Measurements from ENCODE around the gene P2RY12.

The P2RY12 gene

DNA sequence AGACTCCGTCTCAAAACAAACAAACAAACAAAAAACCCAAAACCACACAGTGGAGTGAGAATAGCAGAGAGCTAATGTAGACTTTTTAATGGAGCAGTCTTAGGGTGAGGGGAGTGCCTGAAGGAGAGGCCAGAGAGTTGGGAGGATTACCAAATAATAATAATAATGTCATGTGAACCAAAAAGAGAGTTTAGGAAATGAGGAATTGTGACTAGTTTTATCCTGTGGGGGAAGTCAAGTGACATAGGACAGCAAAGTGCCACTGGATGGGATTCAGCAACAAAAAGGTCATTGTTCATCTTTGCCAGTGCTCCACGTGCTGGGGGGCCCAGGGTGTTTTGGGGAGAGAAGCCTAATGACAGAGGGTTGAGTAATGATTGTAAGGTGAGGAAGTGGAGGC, 80.8 kb downstream of the P2RY12 start:
- Histone ChIP-seq H2AFZ (ENCODE audit: low read depth) (no peak overlapping the region), H4K20me1 (ENCODE audit: insufficient read depth) (no peaks in the 10 kb centered on the region), H3K79me2 (ENCODE audit: insufficient read depth, low read depth) (no peaks in the 10 kb centered on the region), H3K27me3 (ENCODE audit: insufficient read depth, low read depth) (no peaks in the 10 kb centered on the region), H3K4me1 (ENCODE audit: low read depth, poor library complexity, severe bottlenecking) (peaks cover 31% of the 10 kb centered on the region), H3K36me3 (ENCODE audit: insufficient read depth) (no peaks in the 10 kb centered on the region), H3K4me3 (IDR thresholded peaks at IDR 0.05; ENCODE audit: insufficient read depth, low read depth, low read length) (no peak overlapping the region), H3K4me2 (no peak overlapping the region), H3K27ac (no peak overlapping the region), H3K9ac (no peak overlapping the region)
- TF ChIP-seq, protein P1, sequence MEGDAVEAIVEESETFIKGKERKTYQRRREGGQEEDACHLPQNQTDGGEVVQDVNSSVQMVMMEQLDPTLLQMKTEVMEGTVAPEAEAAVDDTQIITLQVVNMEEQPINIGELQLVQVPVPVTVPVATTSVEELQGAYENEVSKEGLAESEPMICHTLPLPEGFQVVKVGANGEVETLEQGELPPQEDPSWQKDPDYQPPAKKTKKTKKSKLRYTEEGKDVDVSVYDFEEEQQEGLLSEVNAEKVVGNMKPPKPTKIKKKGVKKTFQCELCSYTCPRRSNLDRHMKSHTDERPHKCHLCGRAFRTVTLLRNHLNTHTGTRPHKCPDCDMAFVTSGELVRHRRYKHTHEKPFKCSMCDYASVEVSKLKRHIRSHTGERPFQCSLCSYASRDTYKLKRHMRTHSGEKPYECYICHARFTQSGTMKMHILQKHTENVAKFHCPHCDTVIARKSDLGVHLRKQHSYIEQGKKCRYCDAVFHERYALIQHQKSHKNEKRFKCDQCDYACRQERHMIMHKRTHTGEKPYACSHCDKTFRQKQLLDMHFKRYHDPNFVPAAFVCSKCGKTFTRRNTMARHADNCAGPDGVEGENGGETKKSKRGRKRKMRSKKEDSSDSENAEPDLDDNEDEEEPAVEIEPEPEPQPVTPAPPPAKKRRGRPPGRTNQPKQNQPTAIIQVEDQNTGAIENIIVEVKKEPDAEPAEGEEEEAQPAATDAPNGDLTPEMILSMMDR (conservative IDR thresholded peaks at IDR 0.05; ENCODE audit: low read depth, low read length), result no peak

DNA sequence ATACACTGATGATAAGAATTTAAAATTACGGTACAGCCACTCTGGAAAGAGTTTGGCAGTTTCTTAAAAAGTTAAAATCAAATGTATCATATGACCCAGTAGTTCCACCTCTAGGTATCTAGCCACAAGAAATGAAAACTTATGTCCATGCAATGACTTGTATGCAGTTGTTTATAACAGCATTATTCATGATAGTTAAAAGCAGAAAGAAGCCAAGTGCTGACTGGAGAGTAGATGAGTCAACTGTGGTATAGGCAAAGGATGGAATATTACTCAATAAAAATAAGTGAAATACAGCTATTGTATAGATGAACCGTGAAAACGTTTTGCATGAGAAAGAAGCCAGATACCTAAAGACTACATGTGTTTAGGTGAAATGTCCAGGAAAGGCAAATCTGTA, 82.8 kb downstream of the P2RY12 start:
- no peak overlapping the region for H2AFZ ChIP-seq (ENCODE audit: low read depth)
- no peak overlapping the region for H3K9ac ChIP-seq
- TF ChIP-seq, protein P1 (conservative IDR thresholded peaks at IDR 0.05; ENCODE audit: low read depth, low read length), result no peak
- no peak overlapping the region for H3K27ac ChIP-seq
- H3K36me3 ChIP-seq (ENCODE audit: insufficient read depth), result no peaks in the 10 kb centered on the region
- no peaks in the 10 kb centered on the region for H4K20me1 ChIP-seq (ENCODE audit: insufficient read depth)
- H3K4me1 ChIP-seq (ENCODE audit: low read depth, poor library complexity, severe bottlenecking), result peaks cover 25% of the 10 kb centered on the region
- H3K4me3 ChIP-seq (IDR thresholded peaks at IDR 0.05; ENCODE audit: insufficient read depth, low read depth, low read length), result no peak overlapping the region
- H3K27me3 ChIP-seq (ENCODE audit: insufficient read depth, low read depth), result no peaks in the 10 kb centered on the region
- H3K79me2 ChIP-seq (ENCODE audit: insufficient read depth, low read depth), result no peaks in the 10 kb centered on the region
- no peak overlapping the region for H3K4me2 ChIP-seq

DNA sequence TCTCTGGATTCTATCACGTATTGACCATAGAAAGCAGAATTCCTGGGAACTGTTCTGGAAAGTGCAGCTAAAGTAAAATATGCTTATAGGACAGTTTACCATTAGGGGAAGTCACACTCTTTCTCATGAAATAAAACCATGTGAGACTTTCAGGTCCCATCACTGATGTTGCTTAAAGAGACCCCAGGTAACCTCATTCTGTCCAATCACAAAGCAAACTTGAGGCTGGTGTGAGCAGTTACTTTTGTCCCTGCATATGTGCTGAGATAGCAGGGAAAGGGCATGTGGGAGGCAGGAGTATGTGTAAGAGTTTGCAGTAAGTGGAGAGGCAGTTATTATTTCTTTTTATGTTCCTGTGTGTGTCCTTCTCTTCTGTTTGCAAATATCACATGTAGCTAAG, 84.0 kb downstream of the P2RY12 start:
- no peak overlapping the region for H3K4me2 ChIP-seq
- no peaks in the 10 kb centered on the region for H3K27me3 ChIP-seq (ENCODE audit: insufficient read depth, low read depth)
- H2AFZ ChIP-seq (ENCODE audit: low read depth), result no peak overlapping the region
- peaks cover 13% of the 10 kb centered on the region for H3K4me1 ChIP-seq (ENCODE audit: low read depth, poor library complexity, severe bottlenecking)
- TF ChIP-seq, protein P1 (conservative IDR thresholded peaks at IDR 0.05; ENCODE audit: low read depth, low read length), result no peak
- H3K79me2 ChIP-seq (ENCODE audit: insufficient read depth, low read depth), result no peaks in the 10 kb centered on the region
- H3K36me3 ChIP-seq (ENCODE audit: insufficient read depth), result no peaks in the 10 kb centered on the region
- no peak overlapping the region for H3K27ac ChIP-seq
- H3K9ac ChIP-seq, result no peak overlapping the region
- no peak overlapping the region for H3K4me3 ChIP-seq (IDR thresholded peaks at IDR 0.05; ENCODE audit: insufficient read depth, low read depth, low read length)
- no peaks in the 10 kb centered on the region for H4K20me1 ChIP-seq (ENCODE audit: insufficient read depth)

DNA sequence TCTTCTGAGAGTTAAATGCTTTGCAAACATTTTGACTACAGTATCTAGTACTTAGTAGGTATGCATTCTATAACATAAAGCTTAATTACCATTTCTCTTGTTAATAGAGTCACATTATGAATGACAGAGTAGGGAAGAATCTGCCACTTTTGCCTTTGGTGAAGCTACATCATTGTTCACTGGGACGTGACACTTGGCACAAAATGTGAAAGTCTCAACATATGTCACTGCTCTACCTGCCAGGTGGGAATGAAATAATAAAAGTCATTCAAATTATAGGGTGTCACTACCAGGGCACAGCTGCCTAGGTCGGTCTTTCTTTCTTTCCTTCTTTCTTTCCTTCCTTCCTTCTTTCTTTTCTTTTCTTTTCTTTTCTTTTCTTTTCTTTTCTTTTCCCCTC, 85.5 kb downstream of the P2RY12 start:
- Histone ChIP-seq H3K4me3 (IDR thresholded peaks at IDR 0.05; ENCODE audit: insufficient read depth, low read depth, low read length) (no peak overlapping the region), H3K4me1 (ENCODE audit: low read depth, poor library complexity, severe bottlenecking) (no peaks in the 10 kb centered on the region), H3K36me3 (ENCODE audit: insufficient read depth) (no peaks in the 10 kb centered on the region), H4K20me1 (ENCODE audit: insufficient read depth) (no peaks in the 10 kb centered on the region), H3K9ac (no peak overlapping the region), H3K79me2 (ENCODE audit: insufficient read depth, low read depth) (no peaks in the 10 kb centered on the region), H3K27ac (no peak overlapping the region), H3K4me2 (no peak overlapping the region), H3K27me3 (ENCODE audit: insufficient read depth, low read depth) (no peaks in the 10 kb centered on the region), H2AFZ (ENCODE audit: low read depth) (no peak overlapping the region)
- TF ChIP-seq, protein P1 (conservative IDR thresholded peaks at IDR 0.05; ENCODE audit: low read depth, low read length), result no peak

Measured in KMS-11 (cell line).